Glutamatergic neuron (in vitro differentiated cells): ENCODE measurements around the gene NT5C1A. TPM values are rescaled to one million over a fixed set of nuclear protein-coding genes. Genes with fewer than 3 reads are reported as not detected.

Experiments used
- DNase-seq: peaks from one replicate; pipeline ENCODE4 v3.0.0; 2022
- H3K27ac Mint-ChIP-seq: one replicate; pipeline ENCODE4 v1.8.0; 2020; ENCODE audit warnings: mild to moderate bottlenecking, mixed read lengths, inconsistent platforms; ENCODE audit not compliant: unreplicated experiment
- H3K27me3 Mint-ChIP-seq: one replicate; pipeline ENCODE4 v1.8.0; 2020; ENCODE audit warnings: mild to moderate bottlenecking, moderate library complexity, mixed read lengths, inconsistent platforms; ENCODE audit not compliant: unreplicated experiment
- H3K36me3 Mint-ChIP-seq: one replicate; pipeline ENCODE4 v1.8.0; 2020; ENCODE audit warnings: mild to moderate bottlenecking, mixed read lengths, inconsistent platforms; ENCODE audit not compliant: unreplicated experiment
- H3K4me1 Mint-ChIP-seq: one replicate; pipeline ENCODE4 v1.8.0; 2020; ENCODE audit warnings: mild to moderate bottlenecking, low read depth, mixed read lengths, inconsistent platforms; ENCODE audit not compliant: unreplicated experiment
- H3K4me3 Mint-ChIP-seq: one replicate; pipeline ENCODE4 v1.8.0; 2020; ENCODE audit warnings: mild to moderate bottlenecking, mixed read lengths, inconsistent platforms; ENCODE audit not compliant: unreplicated experiment
- H3K9me3 Mint-ChIP-seq: one replicate; pipeline ENCODE4 v1.8.0; 2020; ENCODE audit warnings: mild to moderate bottlenecking, moderate library complexity, mixed read lengths, inconsistent platforms; ENCODE audit not compliant: unreplicated experiment
- total RNA-seq: library from RNA; stranded (reverse); fragmentation: NEBNext Ultra II Directional; extraction: Animal tissue kit (Norgen Biotek cat#: 25700); gene quantifications from one replicate; pipeline ENCODE4 v1.2.1, GENCODE V29; 2021; ENCODE audit not compliant: unreplicated experiment
- TF ChIP-seq, protein P1 (sequence below): fragments of 200-600 bp; sonication (generic); IDR thresholded peaks from one replicate; pipeline ENCODE4 v1.5.0; 2021; ENCODE audit not compliant: partially characterized antibody, unreplicated experiment

The NT5C1A gene
- total RNA-seq, 1 donor from 2014 or later, result not detected

DNA sequence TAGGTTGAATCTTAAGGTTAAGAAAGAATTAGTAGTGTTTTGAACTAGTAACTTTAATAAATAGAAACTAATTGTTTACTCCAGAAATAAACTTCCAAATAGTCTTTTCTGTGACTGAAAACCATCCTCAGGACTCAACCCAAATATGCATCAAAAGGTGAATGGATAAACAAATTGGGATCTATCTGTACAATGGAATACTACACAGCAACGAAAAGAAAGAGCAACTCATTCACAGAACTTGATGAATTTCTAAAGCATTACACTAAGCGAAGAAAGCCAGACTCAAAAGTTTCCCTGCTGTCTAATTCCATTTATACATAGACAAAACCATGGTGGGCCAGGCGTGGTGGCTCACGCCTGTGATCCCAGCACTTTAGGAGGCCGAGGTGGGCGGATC lies 57.4 kb downstream of the NT5C1A start:
- Mint-ChIP-seq H3K4me1 (no peaks in the 10 kb centered on the region), H3K27me3 (peaks cover 6% of the 10 kb centered on the region), H3K4me3 (no peak overlapping the region)

DNA sequence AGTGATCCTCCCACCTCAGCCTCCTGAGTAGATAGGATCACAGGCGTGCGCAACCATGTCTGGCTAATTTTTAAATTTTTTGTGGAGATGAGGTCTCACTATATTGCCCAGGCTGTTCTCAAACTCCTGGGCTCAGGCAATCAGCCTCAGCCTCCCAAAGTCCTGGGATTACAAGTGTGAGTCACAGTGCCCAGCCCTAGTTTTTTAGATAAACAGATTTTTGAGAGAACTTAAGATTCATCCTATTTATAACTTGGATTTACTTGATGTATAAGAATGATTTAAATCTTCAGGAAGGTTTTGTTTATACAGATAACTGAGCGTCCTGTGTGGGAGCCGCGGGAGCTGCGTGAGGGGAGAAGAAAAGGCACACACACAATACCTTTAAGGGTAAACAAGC lies 58.7 kb downstream of the NT5C1A start:
- DNase-seq, result no peak
- no peak overlapping the region for H3K27ac Mint-ChIP-seq
- H3K27me3 Mint-ChIP-seq, result peaks cover 10% of the 10 kb centered on the region

More for the DNA sequence above, 57.4 kb downstream of the NT5C1A start:
- TF ChIP-seq, protein P1, sequence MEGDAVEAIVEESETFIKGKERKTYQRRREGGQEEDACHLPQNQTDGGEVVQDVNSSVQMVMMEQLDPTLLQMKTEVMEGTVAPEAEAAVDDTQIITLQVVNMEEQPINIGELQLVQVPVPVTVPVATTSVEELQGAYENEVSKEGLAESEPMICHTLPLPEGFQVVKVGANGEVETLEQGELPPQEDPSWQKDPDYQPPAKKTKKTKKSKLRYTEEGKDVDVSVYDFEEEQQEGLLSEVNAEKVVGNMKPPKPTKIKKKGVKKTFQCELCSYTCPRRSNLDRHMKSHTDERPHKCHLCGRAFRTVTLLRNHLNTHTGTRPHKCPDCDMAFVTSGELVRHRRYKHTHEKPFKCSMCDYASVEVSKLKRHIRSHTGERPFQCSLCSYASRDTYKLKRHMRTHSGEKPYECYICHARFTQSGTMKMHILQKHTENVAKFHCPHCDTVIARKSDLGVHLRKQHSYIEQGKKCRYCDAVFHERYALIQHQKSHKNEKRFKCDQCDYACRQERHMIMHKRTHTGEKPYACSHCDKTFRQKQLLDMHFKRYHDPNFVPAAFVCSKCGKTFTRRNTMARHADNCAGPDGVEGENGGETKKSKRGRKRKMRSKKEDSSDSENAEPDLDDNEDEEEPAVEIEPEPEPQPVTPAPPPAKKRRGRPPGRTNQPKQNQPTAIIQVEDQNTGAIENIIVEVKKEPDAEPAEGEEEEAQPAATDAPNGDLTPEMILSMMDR, result no peak
- DNase-seq, result no peak
- no peak overlapping the region for H3K27ac Mint-ChIP-seq
- H3K9me3 Mint-ChIP-seq, result peaks cover 1% of the 10 kb centered on the region
- H3K36me3 Mint-ChIP-seq, result no peaks in the 10 kb centered on the region

DNA sequence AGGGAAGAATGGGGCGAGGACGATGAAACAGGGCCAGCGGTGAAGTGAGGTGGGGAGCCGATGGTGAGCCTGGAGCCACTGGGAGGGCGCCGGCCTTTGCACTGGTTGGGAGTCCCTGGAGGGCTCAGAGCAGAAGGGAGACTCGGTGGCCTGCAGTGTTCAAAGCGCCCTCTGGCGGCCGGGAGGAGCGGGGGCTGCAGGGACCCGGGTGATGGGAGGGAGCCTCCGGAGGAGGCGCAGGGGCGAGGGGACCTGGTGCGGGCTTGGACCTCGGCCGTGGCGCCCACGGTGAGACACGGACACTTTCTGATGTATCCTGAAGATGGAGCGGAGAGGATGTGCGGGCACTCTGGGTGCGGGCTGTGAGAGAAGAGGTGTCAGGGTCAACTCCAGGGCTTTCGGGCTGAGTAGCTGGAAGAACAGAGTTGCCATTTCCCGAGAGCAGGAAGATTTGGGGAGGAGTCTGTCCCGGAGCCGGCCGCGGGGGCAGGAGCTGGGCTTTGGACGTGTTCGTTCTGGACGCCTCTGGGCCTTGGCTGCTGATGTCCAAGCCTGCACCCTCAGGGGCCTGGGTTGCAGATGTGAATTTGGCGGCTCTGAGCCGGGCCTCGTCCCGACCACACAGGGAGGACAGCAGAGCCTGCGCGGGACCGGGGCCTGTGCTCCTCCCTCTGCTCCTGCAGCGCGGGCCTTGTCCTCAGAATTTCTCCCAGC lies 62.1 kb downstream of the NT5C1A start:
- Mint-ChIP-seq H3K4me1 (no peaks in the 10 kb centered on the region), H3K4me3 (peak overlapping the region; percentile 30), H3K9me3 (no peaks in the 10 kb centered on the region), H3K27ac (no peak overlapping the region), H3K27me3 (peaks cover 7% of the 10 kb centered on the region), H3K36me3 (no peaks in the 10 kb centered on the region)
- TF ChIP-seq, protein P1, result peak; percentile 69
- peak; percentile 80 for DNase-seq

More for the DNA sequence above, 58.7 kb downstream of the NT5C1A start:
- H3K4me3 Mint-ChIP-seq, result no peak overlapping the region
- H3K9me3 Mint-ChIP-seq, result peaks cover 1% of the 10 kb centered on the region
- TF ChIP-seq, protein P1, result no peak
- no peaks in the 10 kb centered on the region for H3K4me1 Mint-ChIP-seq
- no peaks in the 10 kb centered on the region for H3K36me3 Mint-ChIP-seq

Other genes with a start within 250 kb of the NT5C1A start
- 0.37 TPM for gene BMP8A, start 180.5 kb downstream of the NT5C1A start, total RNA-seq
- gene PABPC4, start 95.3 kb downstream of the NT5C1A start, total RNA-seq, result 131 TPM
- 9.0 TPM for gene HEYL, start 32.5 kb downstream of the NT5C1A start, total RNA-seq
- not detected for gene HPCAL4, start 19.3 kb upstream of the NT5C1A start, total RNA-seq
- gene PPIE, start 66.8 kb upstream of the NT5C1A start, total RNA-seq, result 28.8 TPM
- gene OXCT2, start 99.2 kb upstream of the NT5C1A start, total RNA-seq, result 0.37 TPM
- gene BMP8B, start 116.8 kb upstream of the NT5C1A start, total RNA-seq, result 0.12 TPM
- 35.5 TPM for gene TRIT1, start 211.4 kb upstream of the NT5C1A start, total RNA-seq
- 97.7 TPM for gene MYCL, start 229.8 kb upstream of the NT5C1A start, total RNA-seq